ENCODE results near the gene ACER2.
"Not testable (repeated sequence)": the region's sequence is repeated elsewhere in the genome, so short reads cannot be mapped to it uniquely, and the experiment has no call there.

ACER2 gene

GRCh38 chr9:19429595-19429994 lies 20.8 kb downstream of the ACER2 start:
- H3K9me3 ChIP-seq = no peaks in the 10 kb centered on the region
- TF ChIP-seq CTCF (IDR thresholded peaks at IDR 0.05; ENCODE audit: low read depth, low read length) = no peak
- H3K27me3 ChIP-seq = no peaks in the 10 kb centered on the region
- DNase-seq = no peak
- H3K4me3 ChIP-seq (ENCODE audit: low read depth, low read length) = no peak overlapping the region
- H3K36me3 ChIP-seq = no peaks in the 10 kb centered on the region
- H3K4me1 ChIP-seq = no peaks in the 10 kb centered on the region

- Histone ChIP-seq H3K9me3 (no peaks in the 10 kb centered on the region), H3K4me1 (no peaks in the 10 kb centered on the region), H3K4me3 (ENCODE audit: low read depth, low read length) (no peak overlapping the region), H3K36me3 (no peaks in the 10 kb centered on the region), H3K27me3 (no peaks in the 10 kb centered on the region)
- TF ChIP-seq CTCF (IDR thresholded peaks at IDR 0.05; ENCODE audit: low read depth, low read length) = no peak
- DNase-seq = no peak
Measured at GRCh38 chr9:19430201-19430760, 21.5 kb downstream of the ACER2 start.

- DNase-seq = no peak
- H3K4me3 ChIP-seq (ENCODE audit: low read depth, low read length) = no peak overlapping the region
- no peaks in the 10 kb centered on the region for H3K27me3 ChIP-seq
- H3K36me3 ChIP-seq = no peaks in the 10 kb centered on the region
- no peaks in the 10 kb centered on the region for H3K4me1 ChIP-seq
- no peaks in the 10 kb centered on the region for H3K9me3 ChIP-seq
- TF ChIP-seq CTCF (IDR thresholded peaks at IDR 0.05; ENCODE audit: low read depth, low read length) = no peak
Measured at GRCh38 chr9:19431361-19432171, 22.8 kb downstream of the ACER2 start.

- TF ChIP-seq CTCF (IDR thresholded peaks at IDR 0.05; ENCODE audit: low read depth, low read length) = no peak
- Histone ChIP-seq H3K27me3 (no peaks in the 10 kb centered on the region), H3K4me1 (no peaks in the 10 kb centered on the region), H3K4me3 (ENCODE audit: low read depth, low read length) (no peak overlapping the region), H3K36me3 (no peaks in the 10 kb centered on the region), H3K9me3 (no peaks in the 10 kb centered on the region)
- no peak for DNase-seq
Measured at GRCh38 chr9:19432473-19432872, 23.7 kb downstream of the ACER2 start.

GRCh38 chr9:19433729-19434128 lies 24.9 kb downstream of the ACER2 start:
- DNase-seq; H3K4me1 ChIP-seq; H3K27me3 ChIP-seq; H3K4me3 ChIP-seq (ENCODE audit: low read depth, low read length); H3K36me3 ChIP-seq; H3K9me3 ChIP-seq: not testable (repeated sequence)

- H3K9me3 ChIP-seq = no peaks in the 10 kb centered on the region
- no peaks in the 10 kb centered on the region for H3K27me3 ChIP-seq
- DNase-seq = no peak
- no peaks in the 10 kb centered on the region for H3K36me3 ChIP-seq
- H3K4me1 ChIP-seq = no peaks in the 10 kb centered on the region
- no peak overlapping the region for H3K4me3 ChIP-seq (ENCODE audit: low read depth, low read length)
- TF ChIP-seq CTCF (IDR thresholded peaks at IDR 0.05; ENCODE audit: low read depth, low read length) = no peak
Measured at GRCh38 chr9:19440376-19440775, 31.6 kb downstream of the ACER2 start.
